Measurements from ENCODE around the gene ERCC6L. TPM values are rescaled to one million over a fixed set of nuclear protein-coding genes. Genes with fewer than 3 reads are reported as not detected.

The ERCC6L gene
- total RNA-seq, 1 experiment from 2014 or later = 10.0 TPM

GRCh38 chrX:72265263-72265662 lies 26.4 kb upstream of the ERCC6L start:
- Histone ChIP-seq H4K20me1 (ENCODE audit: insufficient read depth) (peaks cover 11% of the 10 kb centered on the region), H3K27me3 (ENCODE audit: insufficient read depth, low read depth) (no peaks in the 10 kb centered on the region), H3K27ac (no peak overlapping the region), H2AFZ (no peak overlapping the region), H3K9me3 (ENCODE audit: insufficient read depth, low read depth) (no peaks in the 10 kb centered on the region), H3K79me2 (ENCODE audit: low read depth) (no peaks in the 10 kb centered on the region), H3K4me3 (no peak overlapping the region), H3K4me2 (no peak overlapping the region), H3K4me1 (replicated peaks; ENCODE audit: insufficient read depth) (peaks cover 8% of the 10 kb centered on the region; the same call in 1 of the 2 replicates), H3K36me3 (ENCODE audit: low read depth) (0 out of 2 replicates have a peak, but pooled peaks cover 12% of the 10 kb centered on the region), H3K9me2 (ENCODE audit: insufficient read depth) (no peaks in the 10 kb centered on the region), H3F3A (ENCODE audit: insufficient read depth, low read depth) (peaks cover 34% of the 10 kb centered on the region)
- intact Hi-C loops (cut with micrococcal nuclease; ENCODE audit: unreplicated experiment) = no loop called here
- DNase-seq = no peak
- POLR2A ChIA-PET (ENCODE audit: unreplicated experiment) = no interaction called here
- CTCF ChIA-PET = no interaction called here
- no TSS peak for BruUV-seq (replicated peaks)
- TF ChIP-seq CTCF (conservative IDR thresholded peaks at IDR 0.05) (no peak), EZH2 (IDR thresholded peaks at IDR 0.05; ENCODE audit: low read depth) (no peak)

GRCh38 chrX:72262077-72262476 lies 23.2 kb upstream of the ERCC6L start:
- DNase-seq = no peak
- no peak overlapping the region for H3K4me3 ChIP-seq
- ChIA-PET POLR2A (ENCODE audit: unreplicated experiment) (no interaction called here), CTCF (no interaction called here)
- intact Hi-C loops (cut with micrococcal nuclease; ENCODE audit: unreplicated experiment) = no loop called here
- H3K9me3 ChIP-seq (ENCODE audit: insufficient read depth, low read depth) = no peaks in the 10 kb centered on the region
- H3K9me2 ChIP-seq (ENCODE audit: insufficient read depth) = no peaks in the 10 kb centered on the region
- H3K27me3 ChIP-seq (ENCODE audit: insufficient read depth, low read depth) = no peaks in the 10 kb centered on the region
- no peak overlapping the region for H3K27ac ChIP-seq
- no peak overlapping the region for H3K4me2 ChIP-seq
- H3K4me1 ChIP-seq (replicated peaks; ENCODE audit: insufficient read depth) = no peaks in the 10 kb centered on the region
- H2AFZ ChIP-seq = no peak overlapping the region
- no peaks in the 10 kb centered on the region for H3K36me3 ChIP-seq (ENCODE audit: low read depth)
- H3K79me2 ChIP-seq (ENCODE audit: low read depth) = no peaks in the 10 kb centered on the region
- BruUV-seq (replicated peaks) = no TSS peak
- TF ChIP-seq CTCF (conservative IDR thresholded peaks at IDR 0.05) (no peak), EZH2 (IDR thresholded peaks at IDR 0.05; ENCODE audit: low read depth) (no peak)
- H4K20me1 ChIP-seq (ENCODE audit: insufficient read depth) = no peaks in the 10 kb centered on the region
- H3F3A ChIP-seq (ENCODE audit: insufficient read depth, low read depth) = peaks cover 5% of the 10 kb centered on the region

- Histone ChIP-seq H3K4me2 (no peak overlapping the region), H3K4me1 (replicated peaks; ENCODE audit: insufficient read depth) (no peaks in the 10 kb centered on the region), H4K20me1 (ENCODE audit: insufficient read depth) (no peaks in the 10 kb centered on the region), H2AFZ (no peak overlapping the region), H3K79me2 (ENCODE audit: low read depth) (no peaks in the 10 kb centered on the region), H3K4me3 (no peak overlapping the region), H3K9me2 (ENCODE audit: insufficient read depth) (no peaks in the 10 kb centered on the region), H3K27me3 (ENCODE audit: insufficient read depth, low read depth) (no peaks in the 10 kb centered on the region), H3K27ac (no peak overlapping the region), H3K36me3 (ENCODE audit: low read depth) (no peaks in the 10 kb centered on the region), H3K9me3 (ENCODE audit: insufficient read depth, low read depth) (no peaks in the 10 kb centered on the region), H3F3A (ENCODE audit: insufficient read depth, low read depth) (peaks cover 2% of the 10 kb centered on the region; the same call in 1 of the 2 replicates)
- intact Hi-C loops (cut with micrococcal nuclease; ENCODE audit: unreplicated experiment) = no loop called here
- POLR2A ChIA-PET (ENCODE audit: unreplicated experiment) = interaction anchor here (0.8 kb wide), 1 partner anchor 10 kb away, joined by 3 read pairs; no protein-coding TSS in a partner anchor
- CTCF ChIA-PET = interaction anchor here (0.6 kb wide), 1 partner anchor 280 kb away, joined by 6 read pairs; no protein-coding TSS in a partner anchor
- TF ChIP-seq CTCF (conservative IDR thresholded peaks at IDR 0.05) (no peak), EZH2 (IDR thresholded peaks at IDR 0.05; ENCODE audit: low read depth) (no peak)
- no peak for DNase-seq
- no TSS peak for BruUV-seq (replicated peaks)
These were observed 21.6 kb upstream of the ERCC6L start for GRCh38 chrX:72260448-72260847.
